BLaER1 (cell line): ENCODE results near the gene ZNFX1.
"Not testable (repeated sequence)": the region's sequence is repeated elsewhere in the genome, so short reads cannot be mapped to it uniquely, and the experiment has no call there.

ENCODE experiments used
- H3K27ac ChIP-seq: shearing (Covaris generic); formaldehyde crosslinking; 2 replicates; pipeline ENCODE4 v1.8.1; 2022
- H3K27me3 ChIP-seq: shearing (Covaris generic); formaldehyde crosslinking; 2 replicates; pipeline ENCODE4 v1.8.1; 2022
- H3K36me3 ChIP-seq: shearing (Covaris generic); formaldehyde crosslinking; 2 replicates; pipeline ENCODE4 v1.8.1; 2022
- H3K4me1 ChIP-seq: shearing (Covaris generic); formaldehyde crosslinking; 2 replicates; pipeline ENCODE4 v1.8.1; 2022
- H3K4me2 ChIP-seq: shearing (Covaris generic); formaldehyde crosslinking; 2 replicates; pipeline ENCODE4 v1.8.1; 2022
- H3K4me3 ChIP-seq: shearing (Covaris generic); formaldehyde crosslinking; 2 replicates; pipeline ENCODE4 v1.8.1; 2022
- H3K9ac ChIP-seq: shearing (Covaris generic); formaldehyde crosslinking; 2 replicates; pipeline ENCODE4 v1.8.1; 2022
- H3K9me3 ChIP-seq: shearing (Covaris generic); formaldehyde crosslinking; 2 replicates; pipeline ENCODE4 v1.8.1; 2022
- H4K20me1 ChIP-seq: shearing (Covaris generic); formaldehyde crosslinking; 2 replicates; pipeline ENCODE4 v1.8.1; 2022
- Cebpa-rat ChIP-seq: shearing (Covaris generic); IDR thresholded peaks from 2 replicates; pipeline ENCODE4 v1.8.1; 2022

The ZNFX1 gene

DNA sequence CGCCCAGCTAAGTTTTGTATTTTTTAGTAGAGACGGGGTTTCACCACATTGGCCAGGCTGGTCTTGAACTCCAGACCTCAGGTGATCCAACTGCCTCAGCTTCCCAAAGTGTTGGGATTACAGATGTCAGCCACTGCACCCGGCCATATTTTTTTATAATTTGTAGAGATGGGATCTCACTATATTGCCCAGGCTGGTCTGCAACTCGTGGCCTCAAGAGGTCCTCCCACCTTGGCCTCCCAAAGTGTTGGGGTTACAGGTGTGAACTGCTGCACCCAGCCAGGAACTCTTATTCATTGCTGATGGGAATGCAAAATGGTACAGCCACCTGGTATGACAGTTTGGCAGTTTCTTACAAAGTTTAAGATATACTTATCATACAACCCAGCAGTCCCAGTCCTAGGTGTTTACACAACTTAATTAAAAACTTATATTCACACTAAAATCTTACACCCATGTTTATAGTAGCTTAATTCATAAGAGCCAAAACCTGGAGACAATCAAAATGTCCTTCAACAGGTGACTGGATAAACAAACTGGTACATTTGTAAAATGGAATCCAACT is 78.0 kb downstream of the ZNFX1 start:
- no peak for TF ChIP-seq Cebpa-rat
- H3K27me3 ChIP-seq = no peaks in the 10 kb centered on the region
- H3K36me3 ChIP-seq = no peaks in the 10 kb centered on the region
- H3K4me3 ChIP-seq = no peak overlapping the region
- H4K20me1 ChIP-seq = no peaks in the 10 kb centered on the region
- H3K9me3 ChIP-seq = no peaks in the 10 kb centered on the region
- H3K4me1 ChIP-seq = no peaks in the 10 kb centered on the region
- H3K4me2 ChIP-seq = no peak overlapping the region
- no peak overlapping the region for H3K9ac ChIP-seq
- H3K27ac ChIP-seq = no peak overlapping the region

DNA sequence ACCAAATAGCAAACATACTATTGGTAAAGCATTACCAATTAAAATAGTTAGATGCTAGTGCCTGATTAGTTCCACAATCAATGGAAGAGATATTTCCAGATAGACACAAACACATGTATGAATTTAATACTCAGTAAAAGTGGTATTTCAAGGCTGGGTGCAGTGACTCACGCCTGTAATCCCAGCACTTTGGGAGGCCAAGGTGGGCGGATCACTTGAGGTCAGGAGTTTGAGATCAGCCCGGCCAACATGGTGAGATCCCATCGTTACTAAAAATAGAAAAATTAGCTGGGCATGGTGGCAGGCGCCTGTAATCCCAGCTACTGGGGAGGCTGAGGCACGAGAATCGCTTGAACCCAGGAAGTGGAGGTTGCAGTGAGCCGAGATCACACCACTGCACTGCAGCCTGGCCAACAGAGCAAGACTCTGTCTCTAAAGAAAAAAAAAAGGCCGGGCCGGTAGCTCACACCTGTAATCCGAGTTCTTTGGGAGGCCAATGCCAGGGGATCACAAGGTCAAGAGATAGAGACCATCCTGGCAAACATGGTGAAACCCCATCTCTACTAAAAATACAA is 84.8 kb downstream of the ZNFX1 start:
- H3K4me2 ChIP-seq, H3K4me1 ChIP-seq, H3K27ac ChIP-seq, H3K9me3 ChIP-seq, H3K27me3 ChIP-seq, H3K9ac ChIP-seq, H3K4me3 ChIP-seq, H3K36me3 ChIP-seq, H4K20me1 ChIP-seq: not testable (repeated sequence)
